Measurements from ENCODE around the gene ZNF595. TPM values are rescaled to one million over a fixed set of nuclear protein-coding genes. Genes with fewer than 3 reads are reported as not detected.
"Not testable (repeated sequence)": the region's sequence is repeated elsewhere in the genome, so short reads cannot be mapped to it uniquely, and the experiment has no call there.

Gene ZNF595
- total RNA-seq = 16.2 TPM

GRCh38 chr4:52804-53479 lies at the start of gene ZNF595:
TSS of gene ZNF595 (plus strand) at chr4:53321. CDS start at chr4:53489, 168 bp downstream.
- not testable (repeated sequence) for H3K27ac ChIP-seq (ENCODE audit: low read depth, low read length); H3K4me1 ChIP-seq (ENCODE audit: control insufficient read depth in 3 of 3, insufficient read depth in 3 of 3, low read length in 3 of 3); H3K27me3 ChIP-seq (ENCODE audit: control insufficient read depth in 3 of 3, insufficient read depth in 3 of 3, low read length in 3 of 3); H3K9me3 ChIP-seq (ENCODE audit: control insufficient read depth in 3 of 3, low read length in 3 of 3); H3K36me3 ChIP-seq (ENCODE audit: control insufficient read depth in 3 of 3, insufficient read depth in 3 of 3, low read length in 3 of 3)
- peak within 1 kb of the TSS in 2 of 3 donors; percentile 45 for H3K9ac ChIP-seq (ENCODE audit: low read depth in 1 of 3, low read length in 3 of 3)
- peak within 1 kb of the TSS in 2 of 3 donors; percentile 35 to 49 for H3K4me3 ChIP-seq (ENCODE audit: low read length in 3 of 3)

- H3K4me1 ChIP-seq (ENCODE audit: control insufficient read depth in 3 of 3, insufficient read depth in 3 of 3, low read length in 3 of 3); H3K36me3 ChIP-seq (ENCODE audit: control insufficient read depth in 3 of 3, insufficient read depth in 3 of 3, low read length in 3 of 3); H3K4me3 ChIP-seq (ENCODE audit: low read length in 3 of 3); H3K27ac ChIP-seq (ENCODE audit: low read depth, low read length); H3K27me3 ChIP-seq (ENCODE audit: control insufficient read depth in 3 of 3, insufficient read depth in 3 of 3, low read length in 3 of 3); H3K9ac ChIP-seq (ENCODE audit: low read depth in 1 of 3, low read length in 3 of 3); H3K9me3 ChIP-seq (ENCODE audit: control insufficient read depth in 3 of 3, low read length in 3 of 3): not testable (repeated sequence)
Measured at GRCh38 chr4:9937-10870, 42.9 kb upstream of the ZNF595 start.

- H3K27me3 ChIP-seq (ENCODE audit: control insufficient read depth in 3 of 3, insufficient read depth in 3 of 3, low read length in 3 of 3); H3K4me3 ChIP-seq (ENCODE audit: low read length in 3 of 3); H3K9ac ChIP-seq (ENCODE audit: low read depth in 1 of 3, low read length in 3 of 3); H3K9me3 ChIP-seq (ENCODE audit: control insufficient read depth in 3 of 3, low read length in 3 of 3); H3K4me1 ChIP-seq (ENCODE audit: control insufficient read depth in 3 of 3, insufficient read depth in 3 of 3, low read length in 3 of 3); H3K36me3 ChIP-seq (ENCODE audit: control insufficient read depth in 3 of 3, insufficient read depth in 3 of 3, low read length in 3 of 3); H3K27ac ChIP-seq (ENCODE audit: low read depth, low read length): not testable (repeated sequence)
Measured at GRCh38 chr4:11095-11815, 41.9 kb upstream of the ZNF595 start.

GRCh38 chr4:11816-12417 lies 41.2 kb upstream of the ZNF595 start:
- H3K27ac ChIP-seq (ENCODE audit: low read depth, low read length); H3K4me1 ChIP-seq (ENCODE audit: control insufficient read depth in 3 of 3, insufficient read depth in 3 of 3, low read length in 3 of 3); H3K36me3 ChIP-seq (ENCODE audit: control insufficient read depth in 3 of 3, insufficient read depth in 3 of 3, low read length in 3 of 3); H3K4me3 ChIP-seq (ENCODE audit: low read length in 3 of 3); H3K9me3 ChIP-seq (ENCODE audit: control insufficient read depth in 3 of 3, low read length in 3 of 3); H3K9ac ChIP-seq (ENCODE audit: low read depth in 1 of 3, low read length in 3 of 3); H3K27me3 ChIP-seq (ENCODE audit: control insufficient read depth in 3 of 3, insufficient read depth in 3 of 3, low read length in 3 of 3): not testable (repeated sequence)

GRCh38 chr4:18128-18527 lies 35.0 kb upstream of the ZNF595 start:
- not testable (repeated sequence) for H3K4me3 ChIP-seq (ENCODE audit: low read length in 3 of 3); H3K4me1 ChIP-seq (ENCODE audit: control insufficient read depth in 3 of 3, insufficient read depth in 3 of 3, low read length in 3 of 3); H3K27ac ChIP-seq (ENCODE audit: low read depth, low read length)

GRCh38 chr4:18589-18988 lies 34.5 kb upstream of the ZNF595 start:
- H3K27ac ChIP-seq (ENCODE audit: low read depth, low read length); H3K27me3 ChIP-seq (ENCODE audit: control insufficient read depth in 3 of 3, insufficient read depth in 3 of 3, low read length in 3 of 3); H3K36me3 ChIP-seq (ENCODE audit: control insufficient read depth in 3 of 3, insufficient read depth in 3 of 3, low read length in 3 of 3); H3K9ac ChIP-seq (ENCODE audit: low read depth in 1 of 3, low read length in 3 of 3); H3K4me3 ChIP-seq (ENCODE audit: low read length in 3 of 3); H3K4me1 ChIP-seq (ENCODE audit: control insufficient read depth in 3 of 3, insufficient read depth in 3 of 3, low read length in 3 of 3); H3K9me3 ChIP-seq (ENCODE audit: control insufficient read depth in 3 of 3, low read length in 3 of 3): not testable (repeated sequence)

More at GRCh38 chr4:18128-18527, 35.0 kb upstream of the ZNF595 start:
- H3K9ac ChIP-seq (ENCODE audit: low read depth in 1 of 3, low read length in 3 of 3); H3K27me3 ChIP-seq (ENCODE audit: control insufficient read depth in 3 of 3, insufficient read depth in 3 of 3, low read length in 3 of 3); H3K36me3 ChIP-seq (ENCODE audit: control insufficient read depth in 3 of 3, insufficient read depth in 3 of 3, low read length in 3 of 3); H3K9me3 ChIP-seq (ENCODE audit: control insufficient read depth in 3 of 3, low read length in 3 of 3): not testable (repeated sequence)

- not testable (repeated sequence) for H3K9ac ChIP-seq (ENCODE audit: low read depth in 1 of 3, low read length in 3 of 3); H3K27me3 ChIP-seq (ENCODE audit: control insufficient read depth in 3 of 3, insufficient read depth in 3 of 3, low read length in 3 of 3); H3K36me3 ChIP-seq (ENCODE audit: control insufficient read depth in 3 of 3, insufficient read depth in 3 of 3, low read length in 3 of 3); H3K9me3 ChIP-seq (ENCODE audit: control insufficient read depth in 3 of 3, low read length in 3 of 3); H3K4me3 ChIP-seq (ENCODE audit: low read length in 3 of 3); H3K4me1 ChIP-seq (ENCODE audit: control insufficient read depth in 3 of 3, insufficient read depth in 3 of 3, low read length in 3 of 3); H3K27ac ChIP-seq (ENCODE audit: low read depth, low read length)
Measured at GRCh38 chr4:22882-23281, 30.2 kb upstream of the ZNF595 start.

- not testable (repeated sequence) for H3K36me3 ChIP-seq (ENCODE audit: control insufficient read depth in 3 of 3, insufficient read depth in 3 of 3, low read length in 3 of 3); H3K9ac ChIP-seq (ENCODE audit: low read depth in 1 of 3, low read length in 3 of 3); H3K27ac ChIP-seq (ENCODE audit: low read depth, low read length); H3K4me1 ChIP-seq (ENCODE audit: control insufficient read depth in 3 of 3, insufficient read depth in 3 of 3, low read length in 3 of 3); H3K9me3 ChIP-seq (ENCODE audit: control insufficient read depth in 3 of 3, low read length in 3 of 3); H3K4me3 ChIP-seq (ENCODE audit: low read length in 3 of 3); H3K27me3 ChIP-seq (ENCODE audit: control insufficient read depth in 3 of 3, insufficient read depth in 3 of 3, low read length in 3 of 3)
Measured at GRCh38 chr4:24359-24758, 28.8 kb upstream of the ZNF595 start.

- H3K9me3 ChIP-seq (ENCODE audit: control insufficient read depth in 3 of 3, low read length in 3 of 3); H3K4me3 ChIP-seq (ENCODE audit: low read length in 3 of 3); H3K27ac ChIP-seq (ENCODE audit: low read depth, low read length): not testable (repeated sequence)
Measured at GRCh38 chr4:27501-27900, 25.6 kb upstream of the ZNF595 start.

More at GRCh38 chr4:27501-27900, 25.6 kb upstream of the ZNF595 start:
- H3K9ac ChIP-seq (ENCODE audit: low read depth in 1 of 3, low read length in 3 of 3); H3K36me3 ChIP-seq (ENCODE audit: control insufficient read depth in 3 of 3, insufficient read depth in 3 of 3, low read length in 3 of 3); H3K27me3 ChIP-seq (ENCODE audit: control insufficient read depth in 3 of 3, insufficient read depth in 3 of 3, low read length in 3 of 3); H3K4me1 ChIP-seq (ENCODE audit: control insufficient read depth in 3 of 3, insufficient read depth in 3 of 3, low read length in 3 of 3): not testable (repeated sequence)
